Ovary (tissue), 3 donors: Measurements from ENCODE around the gene PRDM1.

Experiments used
- EP300 ChIP-seq: sonication (generic); formaldehyde crosslinking; IDR thresholded peaks from one replicate; pipeline ENCODE4 v1.6.1; 2017; ENCODE audit warnings: antibody characterized with exemption
- POLR2A ChIP-seq: fragments of 450-650 bp; IDR thresholded peaks from one replicate; pipeline ENCODE4 v1.6.1; 2017; ENCODE audit warnings: antibody characterized with exemption, mild to moderate bottlenecking, moderate library complexity
- TF ChIP-seq, protein P1 (sequence below), 3 donors: fragments of 450-650 bp in 2 of 3; fragments of 200-600 bp in 1 of 3; IDR thresholded peaks; one replicate each; pipeline versions ENCODE4 v1.5.1 to v1.8.0; 2016 to 2022; ENCODE audit warnings: antibody characterized with exemption in 3 of 3, mild to moderate bottlenecking in 1 of 3
- donor health status: DM: no; HTN: no; CAD: no.

DNA sequence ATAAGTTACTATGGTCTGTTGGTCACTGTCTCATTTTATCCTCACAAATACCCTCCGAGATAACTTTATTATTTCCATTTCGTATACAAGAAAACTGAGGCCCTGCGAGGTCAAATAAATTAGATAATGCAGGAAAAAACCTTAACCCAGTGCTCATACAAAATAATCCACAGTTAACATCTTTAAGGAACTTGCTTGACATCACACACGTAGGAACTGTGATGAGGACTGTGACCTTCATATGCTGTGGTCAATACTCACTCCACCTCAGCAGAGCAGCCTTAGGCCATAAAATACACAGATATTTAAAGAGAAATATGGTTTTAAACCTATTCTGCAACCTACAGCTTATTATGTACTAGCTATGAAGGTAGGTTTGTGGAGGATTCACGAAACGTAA is 34.3 kb downstream of the PRDM1 start:
- TF ChIP-seq, protein P1, sequence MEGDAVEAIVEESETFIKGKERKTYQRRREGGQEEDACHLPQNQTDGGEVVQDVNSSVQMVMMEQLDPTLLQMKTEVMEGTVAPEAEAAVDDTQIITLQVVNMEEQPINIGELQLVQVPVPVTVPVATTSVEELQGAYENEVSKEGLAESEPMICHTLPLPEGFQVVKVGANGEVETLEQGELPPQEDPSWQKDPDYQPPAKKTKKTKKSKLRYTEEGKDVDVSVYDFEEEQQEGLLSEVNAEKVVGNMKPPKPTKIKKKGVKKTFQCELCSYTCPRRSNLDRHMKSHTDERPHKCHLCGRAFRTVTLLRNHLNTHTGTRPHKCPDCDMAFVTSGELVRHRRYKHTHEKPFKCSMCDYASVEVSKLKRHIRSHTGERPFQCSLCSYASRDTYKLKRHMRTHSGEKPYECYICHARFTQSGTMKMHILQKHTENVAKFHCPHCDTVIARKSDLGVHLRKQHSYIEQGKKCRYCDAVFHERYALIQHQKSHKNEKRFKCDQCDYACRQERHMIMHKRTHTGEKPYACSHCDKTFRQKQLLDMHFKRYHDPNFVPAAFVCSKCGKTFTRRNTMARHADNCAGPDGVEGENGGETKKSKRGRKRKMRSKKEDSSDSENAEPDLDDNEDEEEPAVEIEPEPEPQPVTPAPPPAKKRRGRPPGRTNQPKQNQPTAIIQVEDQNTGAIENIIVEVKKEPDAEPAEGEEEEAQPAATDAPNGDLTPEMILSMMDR (IDR thresholded peaks at IDR 0.05), result no peak
- no peak for TF ChIP-seq POLR2A
- TF ChIP-seq EP300, result no peak
